WTC11 (cell line): Measurements from ENCODE around the gene MPV17L2. TPM values are rescaled to one million over a fixed set of nuclear protein-coding genes. Genes with fewer than 3 reads are reported as not detected.

Source experiments
- ATF1 ChIP-seq: sonication (generic); formaldehyde crosslinking; IDR thresholded peaks from 2 replicates; pipeline ENCODE4 v1.8.1; 2023; ENCODE audit warnings: mild to moderate bottlenecking, moderate library complexity, missing genetic modification reagents
- CREB1 ChIP-seq: sonication (generic); formaldehyde crosslinking; IDR thresholded peaks from 2 replicates; pipeline ENCODE4 v1.8.0; 2023; ENCODE audit warnings: mild to moderate bottlenecking, missing genetic modification reagents
- ETV6 ChIP-seq: sonication (generic); formaldehyde crosslinking; IDR thresholded peaks from 2 replicates; pipeline ENCODE4 v1.8.1; 2022; ENCODE audit warnings: mild to moderate bottlenecking, missing genetic modification reagents
- HMGA2 ChIP-seq: fragments of 250-450 bp; sonication (Bioruptor Pico); IDR thresholded peaks from 2 replicates; pipeline ENCODE4 v1.4.0; 2021; ENCODE audit warnings: mild to moderate bottlenecking, moderate library complexity
- KAT7 ChIP-seq: sonication (generic); formaldehyde crosslinking; IDR thresholded peaks from 2 replicates; pipeline ENCODE4 v1.8.1; 2023; ENCODE audit warnings: missing genetic modification reagents, mild to moderate bottlenecking, borderline replicate concordance
- MXD4 ChIP-seq: fragments of 250-450 bp; sonication (Bioruptor Pico); IDR thresholded peaks from 2 replicates; pipeline ENCODE4 v1.8.0; 2021; ENCODE audit warnings: mild to moderate bottlenecking, moderate library complexity, borderline replicate concordance
- NFATC4 ChIP-seq: fragments of 250-450 bp; sonication (Bioruptor Pico); IDR thresholded peaks from 2 replicates; pipeline ENCODE4 v1.9.0; 2021; ENCODE audit warnings: mild to moderate bottlenecking
- NFE2L1 ChIP-seq: sonication (generic); formaldehyde crosslinking; IDR thresholded peaks from 2 replicates; pipeline ENCODE4 v1.8.1; 2023; ENCODE audit warnings: missing genetic modification reagents
- NR1H2 ChIP-seq: sonication (generic); formaldehyde crosslinking; IDR thresholded peaks from 2 replicates; pipeline ENCODE4 v1.9.0; 2021; ENCODE audit warnings: mild to moderate bottlenecking, moderate library complexity, missing genetic modification reagents
- RELA ChIP-seq: sonication (generic); formaldehyde crosslinking; IDR thresholded peaks from 2 replicates; pipeline ENCODE4 v1.8.1; 2022; ENCODE audit warnings: missing genetic modification reagents, mild to moderate bottlenecking, borderline replicate concordance
- SMAD3 ChIP-seq: sonication (generic); formaldehyde crosslinking; IDR thresholded peaks from 2 replicates; pipeline ENCODE4 v1.8.0; 2022; ENCODE audit warnings: missing genetic modification reagents, mild to moderate bottlenecking, borderline replicate concordance
- TP53 ChIP-seq: sonication (generic); formaldehyde crosslinking; IDR thresholded peaks from 2 replicates; pipeline ENCODE4 v1.8.1; 2023; ENCODE audit warnings: mild to moderate bottlenecking, missing genetic modification reagents
- ZNF138 ChIP-seq: sonication (generic); formaldehyde crosslinking; conservative IDR thresholded peaks from 2 replicates; pipeline ENCODE4 v1.8.1; 2022; ENCODE audit warnings: mild to moderate bottlenecking, moderate library complexity, missing genetic modification reagents
- ZNF416 ChIP-seq: fragments of 250-450 bp; sonication (Bioruptor Pico); IDR thresholded peaks from 2 replicates; pipeline ENCODE4 v1.9.0; 2021; ENCODE audit warnings: mild to moderate bottlenecking, inconsistent platforms
- total RNA-seq: library from RNA; stranded (reverse); gene quantifications from 3 replicates; pipeline ENCODE4 v1.2.3, GENCODE V29; 2021
- TF ChIP-seq, protein P1 (sequence below): fragments of 250-450 bp; sonication (Bioruptor Pico); conservative IDR thresholded peaks from 2 replicates; pipeline ENCODE4 v1.9.0; 2021; ENCODE audit warnings: mild to moderate bottlenecking
- TF ChIP-seq, protein P2 (sequence below): sonication (generic); formaldehyde crosslinking; IDR thresholded peaks from 2 replicates; pipeline ENCODE4 v1.8.1; 2022; ENCODE audit warnings: low read depth, missing genetic modification reagents, borderline replicate concordance
- TF ChIP-seq, protein P3 (sequence below): sonication (generic); formaldehyde crosslinking; IDR thresholded peaks from 2 replicates; pipeline ENCODE4 v1.8.0; 2023; ENCODE audit warnings: missing genetic modification reagents
- TF ChIP-seq, protein P4 (sequence below): sonication (generic); formaldehyde crosslinking; IDR thresholded peaks from 2 replicates; pipeline ENCODE4 v1.8.1; 2023; ENCODE audit warnings: mild to moderate bottlenecking, missing genetic modification reagents, moderate library complexity
- TF ChIP-seq, protein P5 (sequence below): sonication (generic); formaldehyde crosslinking; IDR thresholded peaks from 2 replicates; pipeline ENCODE4 v1.8.1; 2023; ENCODE audit warnings: mild to moderate bottlenecking, missing genetic modification reagents
- TF ChIP-seq, protein P6 (sequence below): fragments of 250-450 bp; sonication (Bioruptor Pico); IDR thresholded peaks from 2 replicates; pipeline ENCODE4 v2.1.2; 2022; ENCODE audit warnings: mild to moderate bottlenecking, moderate library complexity
- TF ChIP-seq, protein P7 (sequence below): sonication (generic); formaldehyde crosslinking; IDR thresholded peaks from 2 replicates; pipeline ENCODE4 v1.8.1; 2023; ENCODE audit warnings: mild to moderate bottlenecking, missing genetic modification reagents, moderate library complexity
- TF ChIP-seq, protein P8 (sequence below): fragments of 250-450 bp; sonication (Bioruptor Pico); IDR thresholded peaks from 2 replicates; pipeline ENCODE4 v1.9.0; 2021; ENCODE audit warnings: mild to moderate bottlenecking

The MPV17L2 gene
- total RNA-seq, 1 experiment from 2014 or later = 29.8 TPM

DNA sequence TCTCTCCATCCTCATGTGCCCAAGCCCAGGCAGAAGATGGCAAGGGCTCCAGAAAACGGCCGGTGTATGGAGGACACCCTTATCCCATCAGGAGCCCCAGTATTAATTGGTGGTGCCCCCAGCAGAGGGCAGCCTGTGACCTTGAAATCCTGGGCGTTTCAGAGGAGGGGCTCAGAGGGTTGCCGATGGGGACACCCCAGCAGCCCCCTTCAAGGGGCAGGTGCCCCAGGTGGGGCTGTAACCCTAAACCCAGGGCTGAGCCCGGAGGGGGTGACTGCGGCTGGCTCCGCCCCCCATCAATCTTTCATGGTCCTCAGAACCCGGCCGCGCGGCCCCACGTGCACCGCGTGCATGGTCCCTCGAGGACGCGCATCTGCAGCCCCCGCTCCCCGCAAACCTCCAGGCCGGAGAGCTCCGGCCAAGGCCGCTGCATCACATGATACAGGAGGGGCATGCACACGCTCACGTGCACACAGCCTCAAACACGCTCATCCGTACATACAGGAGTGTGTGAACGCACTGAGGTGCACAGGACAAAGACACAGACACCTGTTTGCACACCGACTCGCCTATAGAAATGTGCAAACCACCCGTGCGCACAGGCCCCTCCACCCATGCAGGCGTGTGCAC, 9.9 kb downstream of the MPV17L2 start (continued):
- TF ChIP-seq, protein P1, sequence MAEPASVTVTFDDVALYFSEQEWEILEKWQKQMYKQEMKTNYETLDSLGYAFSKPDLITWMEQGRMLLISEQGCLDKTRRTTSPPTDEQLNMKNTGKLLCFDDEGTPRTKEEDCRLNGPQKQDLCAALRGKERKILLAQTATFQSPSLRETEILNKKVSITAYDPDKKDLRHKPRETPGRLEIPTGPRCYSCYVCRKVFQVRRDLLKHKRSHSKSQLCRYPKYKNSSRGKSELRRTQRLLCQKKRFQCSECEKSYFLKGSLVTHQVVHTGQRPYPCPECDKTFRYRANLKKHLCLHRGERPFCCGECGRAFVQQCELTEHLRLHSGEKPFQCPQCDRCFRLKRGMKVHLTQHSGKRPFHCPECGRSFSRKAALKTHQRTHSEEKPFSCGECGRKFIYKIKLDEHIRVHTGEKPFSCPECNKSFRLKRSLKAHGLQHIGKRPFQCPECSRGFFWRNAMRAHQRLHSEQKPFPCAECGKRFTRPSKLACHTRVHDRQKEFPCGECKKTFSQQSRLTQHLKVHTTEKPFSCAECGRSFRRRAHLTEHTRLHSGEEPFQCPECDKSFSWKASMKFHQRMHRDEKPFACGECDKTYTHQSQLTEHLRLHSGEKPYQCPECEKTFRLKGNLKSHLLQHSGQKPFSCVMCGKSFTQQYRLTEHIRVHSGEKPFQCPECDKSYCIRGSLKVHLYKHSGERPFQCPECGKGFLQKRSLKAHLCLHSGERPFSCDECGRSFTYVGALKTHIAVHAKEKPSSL (CRISPR knock-in tag) = no peak
- TF ChIP-seq NFATC4 (CRISPR knock-in tag) = no peak
- TF ChIP-seq KAT7 (CRISPR knock-in tag) = no peak
- TF ChIP-seq, protein P2, sequence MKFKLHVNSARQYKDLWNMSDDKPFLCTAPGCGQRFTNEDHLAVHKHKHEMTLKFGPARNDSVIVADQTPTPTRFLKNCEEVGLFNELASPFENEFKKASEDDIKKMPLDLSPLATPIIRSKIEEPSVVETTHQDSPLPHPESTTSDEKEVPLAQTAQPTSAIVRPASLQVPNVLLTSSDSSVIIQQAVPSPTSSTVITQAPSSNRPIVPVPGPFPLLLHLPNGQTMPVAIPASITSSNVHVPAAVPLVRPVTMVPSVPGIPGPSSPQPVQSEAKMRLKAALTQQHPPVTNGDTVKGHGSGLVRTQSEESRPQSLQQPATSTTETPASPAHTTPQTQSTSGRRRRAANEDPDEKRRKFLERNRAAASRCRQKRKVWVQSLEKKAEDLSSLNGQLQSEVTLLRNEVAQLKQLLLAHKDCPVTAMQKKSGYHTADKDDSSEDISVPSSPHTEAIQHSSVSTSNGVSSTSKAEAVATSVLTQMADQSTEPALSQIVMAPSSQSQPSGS (CRISPR knock-in tag) = no peak
- TF ChIP-seq ZNF416 = no peak
- TF ChIP-seq HMGA2 (CRISPR knock-in tag) = no peak
- no peak for TF ChIP-seq RELA (CRISPR knock-in tag)
- no peak for TF ChIP-seq MXD4 (CRISPR knock-in tag)
- no peak for TF ChIP-seq CREB1
- TF ChIP-seq, protein P3, sequence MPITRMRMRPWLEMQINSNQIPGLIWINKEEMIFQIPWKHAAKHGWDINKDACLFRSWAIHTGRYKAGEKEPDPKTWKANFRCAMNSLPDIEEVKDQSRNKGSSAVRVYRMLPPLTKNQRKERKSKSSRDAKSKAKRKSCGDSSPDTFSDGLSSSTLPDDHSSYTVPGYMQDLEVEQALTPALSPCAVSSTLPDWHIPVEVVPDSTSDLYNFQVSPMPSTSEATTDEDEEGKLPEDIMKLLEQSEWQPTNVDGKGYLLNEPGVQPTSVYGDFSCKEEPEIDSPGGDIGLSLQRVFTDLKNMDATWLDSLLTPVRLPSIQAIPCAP (CRISPR knock-in tag) = no peak; the same call in 1 of the 2 replicates
- TF ChIP-seq, protein P4, sequence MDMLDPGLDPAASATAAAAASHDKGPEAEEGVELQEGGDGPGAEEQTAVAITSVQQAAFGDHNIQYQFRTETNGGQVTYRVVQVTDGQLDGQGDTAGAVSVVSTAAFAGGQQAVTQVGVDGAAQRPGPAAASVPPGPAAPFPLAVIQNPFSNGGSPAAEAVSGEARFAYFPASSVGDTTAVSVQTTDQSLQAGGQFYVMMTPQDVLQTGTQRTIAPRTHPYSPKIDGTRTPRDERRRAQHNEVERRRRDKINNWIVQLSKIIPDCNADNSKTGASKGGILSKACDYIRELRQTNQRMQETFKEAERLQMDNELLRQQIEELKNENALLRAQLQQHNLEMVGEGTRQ (CRISPR knock-in tag) = peak; percentile 82
- TF ChIP-seq, protein P5, sequence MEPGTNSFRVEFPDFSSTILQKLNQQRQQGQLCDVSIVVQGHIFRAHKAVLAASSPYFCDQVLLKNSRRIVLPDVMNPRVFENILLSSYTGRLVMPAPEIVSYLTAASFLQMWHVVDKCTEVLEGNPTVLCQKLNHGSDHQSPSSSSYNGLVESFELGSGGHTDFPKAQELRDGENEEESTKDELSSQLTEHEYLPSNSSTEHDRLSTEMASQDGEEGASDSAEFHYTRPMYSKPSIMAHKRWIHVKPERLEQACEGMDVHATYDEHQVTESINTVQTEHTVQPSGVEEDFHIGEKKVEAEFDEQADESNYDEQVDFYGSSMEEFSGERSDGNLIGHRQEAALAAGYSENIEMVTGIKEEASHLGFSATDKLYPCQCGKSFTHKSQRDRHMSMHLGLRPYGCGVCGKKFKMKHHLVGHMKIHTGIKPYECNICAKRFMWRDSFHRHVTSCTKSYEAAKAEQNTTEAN (CRISPR knock-in tag) = peak; percentile 83
- TF ChIP-seq NFE2L1 (CRISPR knock-in tag) = no peak
- TF ChIP-seq SMAD3 (CRISPR knock-in tag) = no peak
- TF ChIP-seq, protein P6, sequence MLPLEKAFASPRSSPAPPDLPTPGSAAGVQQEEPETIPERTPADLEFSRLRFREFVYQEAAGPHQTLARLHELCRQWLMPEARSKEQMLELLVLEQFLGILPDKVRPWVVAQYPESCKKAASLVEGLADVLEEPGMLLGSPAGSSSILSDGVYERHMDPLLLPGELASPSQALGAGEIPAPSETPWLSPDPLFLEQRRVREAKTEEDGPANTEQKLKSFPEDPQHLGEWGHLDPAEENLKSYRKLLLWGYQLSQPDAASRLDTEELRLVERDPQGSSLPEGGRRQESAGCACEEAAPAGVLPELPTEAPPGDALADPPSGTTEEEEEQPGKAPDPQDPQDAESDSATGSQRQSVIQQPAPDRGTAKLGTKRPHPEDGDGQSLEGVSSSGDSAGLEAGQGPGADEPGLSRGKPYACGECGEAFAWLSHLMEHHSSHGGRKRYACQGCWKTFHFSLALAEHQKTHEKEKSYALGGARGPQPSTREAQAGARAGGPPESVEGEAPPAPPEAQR (CRISPR knock-in tag) = no peak
- 0 out of 2 replicates have a peak, but pooled peaks have one; percentile 41 for TF ChIP-seq TP53 (CRISPR knock-in tag)
- TF ChIP-seq ATF1 (CRISPR knock-in tag) = no peak
- no peak for TF ChIP-seq NR1H2 (CRISPR knock-in tag)
- TF ChIP-seq ZNF138 = no peak
- TF ChIP-seq, protein P7, sequence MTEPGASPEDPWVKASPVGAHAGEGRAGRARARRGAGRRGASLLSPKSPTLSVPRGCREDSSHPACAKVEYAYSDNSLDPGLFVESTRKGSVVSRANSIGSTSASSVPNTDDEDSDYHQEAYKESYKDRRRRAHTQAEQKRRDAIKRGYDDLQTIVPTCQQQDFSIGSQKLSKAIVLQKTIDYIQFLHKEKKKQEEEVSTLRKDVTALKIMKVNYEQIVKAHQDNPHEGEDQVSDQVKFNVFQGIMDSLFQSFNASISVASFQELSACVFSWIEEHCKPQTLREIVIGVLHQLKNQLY (CRISPR knock-in tag) = no peak
- 0 out of 2 replicates have a peak, but pooled peaks have one; percentile 39 for TF ChIP-seq ETV6 (CRISPR knock-in tag)
- TF ChIP-seq, protein P8, sequence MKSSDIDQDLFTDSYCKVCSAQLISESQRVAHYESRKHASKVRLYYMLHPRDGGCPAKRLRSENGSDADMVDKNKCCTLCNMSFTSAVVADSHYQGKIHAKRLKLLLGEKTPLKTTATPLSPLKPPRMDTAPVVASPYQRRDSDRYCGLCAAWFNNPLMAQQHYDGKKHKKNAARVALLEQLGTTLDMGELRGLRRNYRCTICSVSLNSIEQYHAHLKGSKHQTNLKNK (CRISPR knock-in tag) = no peak
